Measurements from ENCODE around the gene TTC13.

The TTC13 gene

GRCh38 chr1:230894664-230895063 is 84.0 kb downstream of the TTC13 start:
- no peak for DNase-seq
- in situ Hi-C loops (cut with HindIII; ENCODE audit: low pct_ligation_motif_present, low pct_unique_long_range_greater_than_20kb, low sequenced_read_pairs), result no loop called here

- in situ Hi-C loops (cut with HindIII; ENCODE audit: low pct_ligation_motif_present, low pct_unique_long_range_greater_than_20kb, low sequenced_read_pairs), result no loop called here
- DNase-seq, result no peak
Measured at GRCh38 chr1:230894032-230894431, 84.6 kb downstream of the TTC13 start.

- no peak for DNase-seq
- in situ Hi-C loops (cut with HindIII; ENCODE audit: low pct_ligation_motif_present, low pct_unique_long_range_greater_than_20kb, low sequenced_read_pairs), result no loop called here
Measured at GRCh38 chr1:230892018-230892491, 86.6 kb downstream of the TTC13 start.

- in situ Hi-C loops (cut with HindIII; ENCODE audit: low pct_ligation_motif_present, low pct_unique_long_range_greater_than_20kb, low sequenced_read_pairs), result no loop called here
- no peak for DNase-seq
Measured at GRCh38 chr1:230891413-230891812, 87.2 kb downstream of the TTC13 start.

GRCh38 chr1:230884646-230885045 is 94.0 kb downstream of the TTC13 start:
- no peak for DNase-seq
- in situ Hi-C loops (cut with HindIII; ENCODE audit: low pct_ligation_motif_present, low pct_unique_long_range_greater_than_20kb, low sequenced_read_pairs), result no loop called here

- no peak for DNase-seq
- in situ Hi-C loops (cut with HindIII; ENCODE audit: low pct_ligation_motif_present, low pct_unique_long_range_greater_than_20kb, low sequenced_read_pairs), result no loop called here
Measured at GRCh38 chr1:230883967-230884366, 94.7 kb downstream of the TTC13 start.

- in situ Hi-C loops (cut with HindIII; ENCODE audit: low pct_ligation_motif_present, low pct_unique_long_range_greater_than_20kb, low sequenced_read_pairs), result no loop called here
- DNase-seq, result no peak
Measured at GRCh38 chr1:230879778-230880177, 98.9 kb downstream of the TTC13 start.

- in situ Hi-C loops (cut with HindIII; ENCODE audit: low pct_ligation_motif_present, low pct_unique_long_range_greater_than_20kb, low sequenced_read_pairs), result no loop called here
- DNase-seq, result no peak
Measured at GRCh38 chr1:230878591-230878990, 100.1 kb downstream of the TTC13 start.

- in situ Hi-C loops (cut with HindIII; ENCODE audit: low pct_ligation_motif_present, low pct_unique_long_range_greater_than_20kb, low sequenced_read_pairs), result no loop called here
- no peak for DNase-seq
Measured at GRCh38 chr1:230877924-230878590, 100.6 kb downstream of the TTC13 start.

- in situ Hi-C loops (cut with HindIII; ENCODE audit: low pct_ligation_motif_present, low pct_unique_long_range_greater_than_20kb, low sequenced_read_pairs), result no loop called here
- no peak for DNase-seq
Measured at GRCh38 chr1:230877146-230877923, 101.3 kb downstream of the TTC13 start.

- no peak for DNase-seq
- in situ Hi-C loops (cut with HindIII; ENCODE audit: low pct_ligation_motif_present, low pct_unique_long_range_greater_than_20kb, low sequenced_read_pairs), result no loop called here
Measured at GRCh38 chr1:230876660-230877059, 102.0 kb downstream of the TTC13 start.

- in situ Hi-C loops (cut with HindIII; ENCODE audit: low pct_ligation_motif_present, low pct_unique_long_range_greater_than_20kb, low sequenced_read_pairs), result no loop called here
- no peak for DNase-seq
Measured at GRCh38 chr1:230875370-230875769, 103.3 kb downstream of the TTC13 start.

GRCh38 chr1:230870916-230871315 is 107.7 kb downstream of the TTC13 start:
- in situ Hi-C loops (cut with HindIII; ENCODE audit: low pct_ligation_motif_present, low pct_unique_long_range_greater_than_20kb, low sequenced_read_pairs), result no loop called here
- DNase-seq, result no peak

GRCh38 chr1:230869500-230869899 is 109.2 kb downstream of the TTC13 start:
- no peak for DNase-seq
- in situ Hi-C loops (cut with HindIII; ENCODE audit: low pct_ligation_motif_present, low pct_unique_long_range_greater_than_20kb, low sequenced_read_pairs), result no loop called here

- in situ Hi-C loops (cut with HindIII; ENCODE audit: low pct_ligation_motif_present, low pct_unique_long_range_greater_than_20kb, low sequenced_read_pairs), result no loop called here
- peak; percentile 53 for DNase-seq
Measured at GRCh38 chr1:230868736-230869385, 109.8 kb downstream of the TTC13 start.

GRCh38 chr1:230867903-230868735 is 110.5 kb downstream of the TTC13 start, which contains the start of gene C1orf198:
Gene C1orf198, minus strand, starts transcription at chr1:230868521. Its CDS starts 9 bp downstream, at chr1:230868512.
- in situ Hi-C loops (cut with HindIII; ENCODE audit: low pct_ligation_motif_present, low pct_unique_long_range_greater_than_20kb, low sequenced_read_pairs), result no loop called here
- DNase-seq, result peak; percentile 55

GRCh38 chr1:230867101-230867902 is 111.4 kb downstream of the TTC13 start:
- in situ Hi-C loops (cut with HindIII; ENCODE audit: low pct_ligation_motif_present, low pct_unique_long_range_greater_than_20kb, low sequenced_read_pairs), result no loop called here
- peak; percentile 35 for DNase-seq
